Large intestine (tissue), 3 donors: ENCODE measurements around the gene ASAP3. TPM values are rescaled to one million over a fixed set of nuclear protein-coding genes. Genes with fewer than 3 reads are reported as not detected.

Experiments used
- DNase-seq, 2 donors: peaks; one replicate each; pipeline versions ENCODE4 v3.0.0 to v3.0.0-alpha.2; 2013
- H3K27ac ChIP-seq: one replicate; pipeline ENCODE4 v1.5.1; 2013; ENCODE audit warnings: low read length
- H3K27me3 ChIP-seq: 2 replicates; pipeline ENCODE4 v1.6.1; 2013; ENCODE audit warnings: low read length; ENCODE audit not compliant: control insufficient read depth, insufficient read depth
- H3K36me3 ChIP-seq: 2 replicates; pipeline ENCODE4 v1.6.1; 2013; ENCODE audit warnings: low read length; ENCODE audit not compliant: control insufficient read depth, insufficient read depth
- H3K4me1 ChIP-seq: one replicate; pipeline ENCODE4 v1.6.1; 2013; ENCODE audit warnings: low read length; ENCODE audit not compliant: control insufficient read depth, insufficient read depth
- H3K4me3 ChIP-seq: one replicate; pipeline ENCODE4 v1.5.1; 2013; ENCODE audit warnings: low read length
- H3K9me3 ChIP-seq: one replicate; pipeline ENCODE4 v1.6.1; 2013; ENCODE audit warnings: mild to moderate bottlenecking, low read depth, low read length, moderate library complexity; ENCODE audit not compliant: control insufficient read depth
- WGBS: methylation state at CpG from one replicate; pipeline ENCODE4 v1.1.5; 2013; ENCODE audit warnings: low lambda C conversion rate; ENCODE audit not compliant: insufficient coverage; 5-methylcytosine and 5-hydroxymethylcytosine counted together
- polyA plus RNA-seq: library from polyadenylated mRNA; unstranded; fragments of 120-200 nt; gene quantifications from one replicate; pipeline ENCODE4 v1.2.1, GENCODE V29; 2013

The ASAP3 gene
- polyA plus RNA-seq, 1 donor, result 14.0 TPM

DNA sequence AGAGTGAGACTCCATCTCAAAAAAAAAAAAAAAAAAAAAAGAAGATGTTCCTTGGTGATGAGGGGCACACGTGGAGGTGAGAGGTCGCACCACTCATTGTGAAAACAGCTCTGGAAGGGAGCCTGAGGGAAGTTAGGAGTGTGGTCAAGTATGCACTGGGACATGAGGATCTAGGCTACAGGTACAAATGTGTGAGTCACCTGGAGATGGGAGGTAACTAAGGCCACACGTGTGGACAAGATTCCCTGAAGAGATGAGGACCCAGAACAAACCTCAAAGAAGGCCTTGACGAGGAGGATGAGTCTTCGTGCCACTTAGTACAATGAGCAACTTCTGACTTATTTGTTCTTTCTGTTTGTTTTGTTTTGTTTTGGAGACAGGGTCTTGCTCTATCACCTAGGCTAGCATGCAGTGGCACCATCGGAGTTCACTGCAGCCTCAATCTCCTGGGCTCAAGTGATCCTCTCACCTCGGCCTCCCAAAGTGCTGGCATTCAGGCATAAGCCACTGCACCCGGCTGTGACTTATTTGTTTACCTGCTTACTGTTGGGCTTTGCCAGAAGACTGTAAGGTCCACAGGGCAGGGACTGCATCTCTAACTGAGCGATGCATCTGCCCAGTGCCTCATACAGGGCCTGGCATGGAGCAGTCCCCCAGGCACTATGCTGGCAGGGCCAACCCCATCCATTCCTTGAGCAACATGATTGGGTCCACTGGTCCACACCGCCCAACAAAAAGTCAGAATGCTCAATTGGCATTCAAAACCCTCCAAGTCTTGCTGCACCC is 6.4 kb downstream of the ASAP3 start:
- Histone ChIP-seq H3K9me3 (no peaks in the 10 kb centered on the region), H3K27ac (no peak overlapping the region), H3K4me3 (no peak overlapping the region), H3K4me1 (no peaks in the 10 kb centered on the region), H3K27me3 (no peaks in the 10 kb centered on the region), H3K36me3 (no peaks in the 10 kb centered on the region)
- WGBS, result 80% methylated on average over 1 of the region's 10 CpGs
- DNase-seq, result no peak

GRCh38 chr1:23475641-23476040 is 8.3 kb downstream of the ASAP3 start:
- Histone ChIP-seq H3K4me3 (no peak overlapping the region), H3K36me3 (no peaks in the 10 kb centered on the region), H3K27ac (no peak overlapping the region), H3K9me3 (no peaks in the 10 kb centered on the region), H3K27me3 (no peaks in the 10 kb centered on the region), H3K4me1 (no peaks in the 10 kb centered on the region)
- no CpG with 5 or more reads among the region's 3 CpGs for WGBS
- no peak for DNase-seq

GRCh38 chr1:23475134-23475628 is 8.8 kb downstream of the ASAP3 start:
- no peak for DNase-seq
- no peaks in the 10 kb centered on the region for H3K4me1 ChIP-seq
- H3K27me3 ChIP-seq, result no peaks in the 10 kb centered on the region
- no peaks in the 10 kb centered on the region for H3K9me3 ChIP-seq
- H3K36me3 ChIP-seq, result no peaks in the 10 kb centered on the region
- no peak overlapping the region for H3K4me3 ChIP-seq
- H3K27ac ChIP-seq, result no peak overlapping the region
- no CpG with 5 or more reads among the region's 6 CpGs for WGBS

DNA sequence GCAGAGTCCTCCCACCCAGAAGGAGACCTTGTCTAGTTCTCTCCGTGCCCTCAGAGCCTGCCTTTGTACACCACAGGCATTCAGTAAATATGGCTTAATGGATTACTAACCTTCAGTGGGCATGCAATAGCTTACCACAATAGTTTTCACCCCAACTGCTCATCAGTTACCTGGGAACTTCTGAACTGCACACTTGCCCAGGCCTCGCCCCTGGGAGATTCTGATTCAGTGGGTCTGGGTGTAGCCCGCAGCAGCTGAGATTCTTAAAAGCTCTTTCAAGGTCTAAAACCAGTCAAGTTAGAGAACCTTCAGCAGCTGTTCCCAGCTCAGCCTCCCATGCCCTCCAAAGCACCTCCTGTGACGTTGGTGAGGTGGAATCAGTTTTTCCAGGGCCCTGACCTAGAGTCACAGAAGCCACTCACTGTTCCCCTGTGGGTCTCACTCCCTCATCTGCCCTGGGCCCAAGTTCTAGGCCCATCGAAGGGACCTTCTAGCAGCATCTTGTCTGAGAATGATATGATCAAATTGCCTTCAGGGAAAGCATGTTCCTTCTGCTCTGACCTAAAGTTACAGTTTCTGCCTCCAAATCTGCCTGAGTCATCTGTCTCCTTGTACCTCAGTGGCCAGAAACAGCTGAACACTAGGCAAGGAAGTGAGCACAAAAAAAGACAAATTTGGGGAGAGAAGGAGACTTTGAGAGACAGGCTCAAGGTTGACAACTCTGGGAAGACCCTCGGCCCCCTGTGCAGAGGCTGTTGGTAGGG is 10.8 kb downstream of the ASAP3 start:
- Histone ChIP-seq H3K4me1 (no peaks in the 10 kb centered on the region), H3K4me3 (no peak overlapping the region), H3K27ac (no peak overlapping the region), H3K36me3 (no peaks in the 10 kb centered on the region), H3K9me3 (no peaks in the 10 kb centered on the region), H3K27me3 (no peaks in the 10 kb centered on the region)
- WGBS, result no CpG with 5 or more reads among the region's 6 CpGs
- DNase-seq, result no peak

DNA sequence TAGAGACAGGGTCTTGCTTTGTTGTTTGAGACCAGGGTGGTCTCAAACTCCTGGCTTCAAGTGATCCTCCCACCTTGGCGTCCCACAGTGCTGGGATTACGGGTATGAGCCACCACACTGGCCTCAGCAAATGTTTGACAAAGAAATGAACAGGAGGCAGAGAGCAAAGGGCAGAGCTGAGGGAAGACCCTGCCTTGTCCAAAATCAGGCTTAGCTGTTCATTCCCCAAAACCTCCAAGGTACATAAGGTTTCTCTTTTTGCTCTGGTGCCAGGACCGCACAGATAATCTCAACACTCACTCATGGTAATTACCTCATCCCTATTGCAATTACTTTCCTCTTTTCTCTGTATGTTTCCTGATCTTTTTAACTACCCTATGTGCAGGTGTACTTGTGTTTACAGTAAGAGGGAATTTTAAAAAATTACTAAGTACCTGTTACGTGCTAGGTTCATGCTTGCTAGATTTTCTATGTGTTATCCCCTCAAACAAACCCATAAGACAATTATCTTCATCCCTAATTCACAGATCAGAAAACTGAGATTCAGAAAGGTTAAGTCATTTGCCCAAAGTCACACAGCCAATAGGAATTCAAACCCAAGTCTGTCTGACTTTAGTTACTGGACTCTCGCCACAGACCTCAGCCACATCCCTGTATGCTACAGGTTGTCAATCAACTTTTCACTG is 11.5 kb downstream of the ASAP3 start:
- Histone ChIP-seq H3K4me1 (no peaks in the 10 kb centered on the region), H3K9me3 (no peaks in the 10 kb centered on the region), H3K27me3 (no peaks in the 10 kb centered on the region), H3K27ac (no peak overlapping the region), H3K4me3 (no peak overlapping the region), H3K36me3 (no peaks in the 10 kb centered on the region)
- no peak for DNase-seq
- WGBS, result no CpG with 5 or more reads among the region's 5 CpGs

DNA sequence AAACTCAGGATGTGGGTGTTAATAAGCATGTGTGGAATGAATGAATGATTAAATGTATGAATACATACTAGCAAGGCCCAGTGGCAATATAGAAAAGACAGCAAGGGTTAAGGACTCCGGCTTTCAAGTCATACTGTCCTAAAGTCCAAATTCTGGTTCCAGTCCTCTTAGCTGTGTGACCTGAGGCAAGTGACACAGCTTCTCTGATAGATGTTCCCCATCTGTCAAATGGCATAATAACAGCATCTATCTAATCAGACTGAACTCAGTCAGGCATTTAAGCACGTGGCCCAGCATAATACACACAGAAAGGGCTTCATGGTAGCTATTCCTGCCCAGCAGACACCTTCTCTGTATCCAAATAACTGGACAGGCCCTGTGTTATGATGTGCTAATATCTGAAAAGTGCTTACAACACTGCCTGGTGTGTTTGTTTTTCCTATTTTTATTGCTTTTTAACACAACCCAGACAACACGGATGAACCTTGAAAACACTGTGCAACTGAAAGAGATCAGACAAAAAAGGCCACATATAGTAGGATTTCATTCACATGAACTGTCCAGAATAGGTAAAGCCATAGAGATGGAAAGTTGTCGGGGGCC is 12.4 kb downstream of the ASAP3 start:
- H3K9me3 ChIP-seq, result no peaks in the 10 kb centered on the region
- no peaks in the 10 kb centered on the region for H3K36me3 ChIP-seq
- DNase-seq, result no peak
- no peaks in the 10 kb centered on the region for H3K27me3 ChIP-seq
- no peak overlapping the region for H3K27ac ChIP-seq
- H3K4me1 ChIP-seq, result no peaks in the 10 kb centered on the region
- H3K4me3 ChIP-seq, result no peak overlapping the region
- WGBS, result 60% methylated on average over 1 of the region's 4 CpGs

DNA sequence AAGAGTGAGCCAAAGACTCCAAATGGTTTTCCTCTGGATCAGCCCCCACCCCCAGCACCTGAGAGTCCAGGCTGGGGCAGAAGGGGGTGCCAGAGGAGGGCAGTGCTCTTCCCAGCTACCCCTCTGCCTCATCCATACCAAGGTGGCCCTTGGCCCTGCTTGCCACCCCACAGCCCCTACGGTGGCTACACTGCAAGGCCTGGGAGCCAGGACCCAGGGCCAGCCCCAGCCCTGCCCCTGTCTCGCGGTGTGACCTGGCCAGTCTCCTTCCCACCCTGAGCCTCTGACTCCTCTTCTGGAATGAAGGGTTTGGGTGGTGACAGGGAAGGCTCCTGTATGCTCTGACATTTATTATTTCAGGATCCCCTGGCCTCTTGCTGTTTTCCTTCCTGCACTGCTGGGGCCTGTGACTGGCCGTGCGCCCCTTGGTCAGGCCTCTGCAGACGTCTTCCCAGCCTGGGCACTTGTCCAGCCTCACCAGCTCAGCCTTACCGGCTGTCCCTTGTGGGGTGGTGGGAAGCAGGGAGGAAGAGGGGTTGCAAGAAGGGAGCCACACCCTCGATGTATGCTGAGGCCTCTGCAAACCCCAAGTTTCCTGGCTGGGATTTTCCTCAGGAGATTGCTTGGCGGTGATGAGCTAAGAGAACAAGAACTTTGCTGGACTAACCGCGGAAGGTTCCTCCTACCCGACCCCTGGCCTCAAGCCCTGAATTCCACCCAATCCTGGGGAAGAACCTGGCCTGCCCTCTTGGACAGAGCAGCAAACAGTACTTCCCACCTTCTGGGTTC is 13.5 kb downstream of the ASAP3 start:
- Histone ChIP-seq H3K4me1 (no peaks in the 10 kb centered on the region), H3K27me3 (no peaks in the 10 kb centered on the region), H3K9me3 (no peaks in the 10 kb centered on the region), H3K4me3 (no peak overlapping the region), H3K27ac (no peak overlapping the region), H3K36me3 (no peaks in the 10 kb centered on the region)
- no CpG with 5 or more reads among the region's 12 CpGs for WGBS
- DNase-seq, result no peak

DNA sequence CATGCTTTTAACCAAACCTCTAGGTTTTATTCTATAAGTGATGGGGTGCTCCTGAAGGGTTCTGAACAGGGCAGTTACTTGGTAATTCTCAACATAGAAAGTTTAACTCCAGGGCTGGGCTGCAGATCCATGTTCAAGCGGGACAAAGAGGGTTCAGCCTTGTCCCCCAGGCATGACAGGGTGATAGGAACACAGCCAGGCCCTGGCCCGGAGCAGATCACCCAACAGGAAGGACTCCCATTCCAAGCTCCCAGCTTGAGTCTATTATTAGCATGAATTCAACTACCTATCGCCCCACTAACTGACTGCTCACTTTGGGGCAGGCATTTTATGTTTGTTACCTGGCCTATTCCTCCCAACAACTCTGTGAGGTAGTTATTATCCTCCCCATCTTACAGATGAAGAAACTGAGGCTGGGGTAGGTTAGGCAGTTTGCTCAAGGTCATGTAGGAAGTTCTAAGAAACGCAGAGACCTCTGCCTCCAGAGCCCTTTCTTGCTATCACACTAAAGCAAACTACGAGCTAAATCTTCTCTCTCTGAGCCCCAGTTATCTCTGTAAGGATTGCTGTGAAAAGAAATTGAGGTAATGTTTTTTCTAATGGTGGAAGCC is 14.5 kb downstream of the ASAP3 start:
- no peaks in the 10 kb centered on the region for H3K36me3 ChIP-seq
- WGBS, result no CpG with 5 or more reads among the region's 5 CpGs
- no peak for DNase-seq
- H3K4me3 ChIP-seq, result no peak overlapping the region
- H3K4me1 ChIP-seq, result no peaks in the 10 kb centered on the region
- no peaks in the 10 kb centered on the region for H3K27me3 ChIP-seq
- no peak overlapping the region for H3K27ac ChIP-seq
- H3K9me3 ChIP-seq, result no peaks in the 10 kb centered on the region

GRCh38 chr1:23466423-23466989 is 17.5 kb downstream of the ASAP3 start:
- no CpG with 5 or more reads among the region's 3 CpGs for WGBS
- Histone ChIP-seq H3K4me1 (no peaks in the 10 kb centered on the region), H3K27ac (no peak overlapping the region), H3K9me3 (no peaks in the 10 kb centered on the region), H3K27me3 (no peaks in the 10 kb centered on the region), H3K36me3 (no peaks in the 10 kb centered on the region), H3K4me3 (no peak overlapping the region)
- no peak for DNase-seq
